Fibroblast of skin of right biceps (primary cell): ENCODE data around the gene MRPL27.
A peak's percentile ranks its signal among the peaks of the same experiment; 100 is the strongest.

Experiments used
- DNase-seq: peaks from one replicate; pipeline ENCODE4 v3.0.0-alpha.2; 2013

MRPL27 gene

GRCh38 chr17:50382931-50383330 lies 9.9 kb upstream of the MRPL27 start:
- DNase-seq, result no peak

- DNase-seq, result peak; percentile 19
These were observed 8.9 kb upstream of the MRPL27 start for GRCh38 chr17:50381920-50382319.

- no peak for DNase-seq
These were observed 8.4 kb upstream of the MRPL27 start for GRCh38 chr17:50381260-50381815.

- DNase-seq, result no peak
These were observed 7.6 kb upstream of the MRPL27 start for GRCh38 chr17:50380369-50381259.

- no peak for DNase-seq
These were observed 6.6 kb upstream of the MRPL27 start for GRCh38 chr17:50379351-50380132.

GRCh38 chr17:50375858-50376538 lies 3.0 kb upstream of the MRPL27 start:
- DNase-seq, result no peak

- no peak for DNase-seq
These were observed 721 bp upstream of the MRPL27 start for GRCh38 chr17:50373705-50374104.

- DNase-seq, result no peak
These were observed 694 bp downstream of the MRPL27 start for GRCh38 chr17:50372222-50372757.

GRCh38 chr17:50371526-50371925 lies 1.5 kb downstream of the MRPL27 start:
- no peak for DNase-seq

- DNase-seq, result no peak
These were observed 2.9 kb downstream of the MRPL27 start for GRCh38 chr17:50370052-50370451.

- DNase-seq, result no peak
These were observed 5.6 kb downstream of the MRPL27 start for GRCh38 chr17:50367401-50367800.

- no peak for DNase-seq
These were observed 7.2 kb downstream of the MRPL27 start for GRCh38 chr17:50365649-50366393.

GRCh38 chr17:50365165-50365564 lies 7.8 kb downstream of the MRPL27 start:
- no peak for DNase-seq

- peak; percentile 36 for DNase-seq
These were observed 8.3 kb downstream of the MRPL27 start for GRCh38 chr17:50364715-50365114.

GRCh38 chr17:50364061-50364458 lies 8.9 kb downstream of the MRPL27 start:
- DNase-seq, result no peak

- peak; percentile 34 for DNase-seq
These were observed 9.5 kb downstream of the MRPL27 start for GRCh38 chr17:50363217-50364060.

GRCh38 chr17:50362661-50363060 lies 10.3 kb downstream of the MRPL27 start:
- DNase-seq, result no peak

GRCh38 chr17:50361561-50362480 lies 11.2 kb downstream of the MRPL27 start:
- DNase-seq, result peak; percentile 62

- DNase-seq, result no peak
These were observed 12.4 kb downstream of the MRPL27 start for GRCh38 chr17:50360486-50361115.
